VCaP (cell line): Measurements from ENCODE around the gene FNIP2.
"Not testable (repeated sequence)": the region's sequence is repeated elsewhere in the genome, so short reads cannot be mapped to it uniquely, and the experiment has no call there.

Experiments
- H3K27ac ChIP-seq: fragments of 450-650 bp; 2 replicates; pipeline ENCODE4 v1.5.1; 2017
- TF ChIP-seq, protein P1 (sequence below): fragments of 450-650 bp; conservative IDR thresholded peaks from 2 replicates; pipeline ENCODE4 v1.5.1; 2017; ENCODE audit warnings: mild to moderate bottlenecking, moderate library complexity

The FNIP2 gene

DNA sequence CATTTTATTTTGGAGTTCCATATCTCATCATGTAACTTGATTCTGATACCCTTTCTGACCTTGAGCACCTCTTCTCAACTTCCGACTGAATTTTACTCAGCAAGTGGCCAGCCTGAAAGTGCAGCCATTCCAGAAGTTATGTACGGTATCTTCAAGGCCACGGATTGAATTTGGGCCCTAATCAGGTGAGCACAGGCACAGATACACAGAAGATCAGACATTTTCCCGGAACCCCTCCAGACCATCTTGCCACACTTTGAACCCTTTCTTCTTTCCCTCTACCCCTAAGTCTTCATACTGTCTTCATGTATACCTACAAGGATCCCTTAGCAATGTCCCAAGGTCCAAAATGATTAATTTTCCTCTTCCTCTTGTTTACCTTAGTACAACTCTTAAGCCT, 108.2 kb downstream of the FNIP2 start:
- TF ChIP-seq, protein P1, sequence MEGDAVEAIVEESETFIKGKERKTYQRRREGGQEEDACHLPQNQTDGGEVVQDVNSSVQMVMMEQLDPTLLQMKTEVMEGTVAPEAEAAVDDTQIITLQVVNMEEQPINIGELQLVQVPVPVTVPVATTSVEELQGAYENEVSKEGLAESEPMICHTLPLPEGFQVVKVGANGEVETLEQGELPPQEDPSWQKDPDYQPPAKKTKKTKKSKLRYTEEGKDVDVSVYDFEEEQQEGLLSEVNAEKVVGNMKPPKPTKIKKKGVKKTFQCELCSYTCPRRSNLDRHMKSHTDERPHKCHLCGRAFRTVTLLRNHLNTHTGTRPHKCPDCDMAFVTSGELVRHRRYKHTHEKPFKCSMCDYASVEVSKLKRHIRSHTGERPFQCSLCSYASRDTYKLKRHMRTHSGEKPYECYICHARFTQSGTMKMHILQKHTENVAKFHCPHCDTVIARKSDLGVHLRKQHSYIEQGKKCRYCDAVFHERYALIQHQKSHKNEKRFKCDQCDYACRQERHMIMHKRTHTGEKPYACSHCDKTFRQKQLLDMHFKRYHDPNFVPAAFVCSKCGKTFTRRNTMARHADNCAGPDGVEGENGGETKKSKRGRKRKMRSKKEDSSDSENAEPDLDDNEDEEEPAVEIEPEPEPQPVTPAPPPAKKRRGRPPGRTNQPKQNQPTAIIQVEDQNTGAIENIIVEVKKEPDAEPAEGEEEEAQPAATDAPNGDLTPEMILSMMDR, result no peak

GRCh38 chr4:158882142-158882541, 113.3 kb downstream of the FNIP2 start:
- not testable (repeated sequence) for H3K27ac ChIP-seq

More for the DNA sequence above, 108.2 kb downstream of the FNIP2 start:
- H3K27ac ChIP-seq, result no peak overlapping the region

DNA sequence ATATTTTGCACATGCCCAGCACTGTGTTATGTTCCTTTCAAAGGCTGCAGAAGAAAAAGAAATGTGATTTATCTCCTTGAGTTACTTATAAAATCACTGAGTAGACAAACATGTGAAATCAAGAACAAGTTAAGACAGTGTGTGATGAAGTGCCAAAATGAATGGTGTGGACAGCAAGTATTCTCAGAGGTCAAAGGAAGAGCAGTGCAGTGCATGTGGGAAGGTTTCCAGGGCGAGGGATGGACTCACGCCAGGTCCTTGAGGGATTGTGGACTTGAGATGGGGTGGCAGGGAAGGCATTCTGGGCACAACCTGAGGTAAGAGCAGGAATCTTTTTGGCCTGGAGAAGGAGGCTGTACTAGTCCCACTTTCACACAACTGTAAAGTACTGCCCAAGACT, 115.5 kb downstream of the FNIP2 start:
- TF ChIP-seq, protein P1, result no peak
- H3K27ac ChIP-seq, result peak overlapping the region; percentile 52

GRCh38 chr4:158885564-158885963, 116.7 kb downstream of the FNIP2 start:
- TF ChIP-seq, protein P1, result no peak

DNA sequence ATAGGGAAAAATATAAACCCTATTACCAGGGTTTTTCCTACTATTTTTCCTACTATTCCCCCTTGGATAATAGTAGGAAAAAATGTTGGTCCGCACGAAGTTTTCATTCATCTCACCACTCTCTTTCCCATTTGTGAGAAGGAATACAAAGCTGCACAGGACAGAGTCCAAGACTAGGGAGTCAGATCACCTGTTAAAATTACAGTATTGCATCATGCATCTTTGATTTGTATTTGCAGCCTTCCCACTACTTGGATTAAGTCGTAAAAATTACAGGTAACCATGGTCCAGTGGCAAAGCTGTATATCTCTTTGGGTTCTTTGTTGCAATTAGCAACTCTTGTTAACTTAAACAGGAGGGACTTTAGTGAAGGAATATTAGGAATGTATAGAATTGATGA, 121.5 kb downstream of the FNIP2 start:
- peak overlapping the region; percentile 55 for H3K27ac ChIP-seq

More at GRCh38 chr4:158885564-158885963, 116.7 kb downstream of the FNIP2 start:
- H3K27ac ChIP-seq, result no peak overlapping the region

GRCh38 chr4:158891256-158891655, 122.4 kb downstream of the FNIP2 start:
- H3K27ac ChIP-seq, result peak overlapping the region; percentile 55
- TF ChIP-seq, protein P1, result no peak

More for the DNA sequence above, 121.5 kb downstream of the FNIP2 start:
- TF ChIP-seq, protein P1, result no peak

DNA sequence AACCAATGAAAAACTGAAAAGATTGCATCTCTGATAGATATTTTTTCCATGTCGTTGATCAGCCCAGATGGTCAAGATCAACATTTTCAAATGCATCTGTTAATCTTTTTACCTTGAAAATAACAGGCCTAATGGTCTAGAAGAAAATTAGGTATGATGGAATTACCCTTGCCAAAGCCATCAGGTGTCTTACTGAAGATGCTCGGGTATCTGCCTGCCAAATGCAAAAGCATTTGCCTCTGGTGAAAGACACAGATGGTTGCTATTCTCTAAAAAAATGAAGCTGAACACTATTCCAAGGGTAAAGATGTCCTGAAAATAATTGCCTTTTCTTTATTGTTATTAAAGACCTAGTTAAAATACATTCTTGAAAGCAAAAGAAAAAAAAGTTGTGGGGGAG, 126.0 kb downstream of the FNIP2 start:
- H3K27ac ChIP-seq, result no peak overlapping the region

More for the DNA sequence above, 126.0 kb downstream of the FNIP2 start:
- TF ChIP-seq, protein P1, result no peak
